Hepatocyte (in vitro differentiated cells): ENCODE results near the gene PTCD2. TPM values are rescaled to one million over a fixed set of nuclear protein-coding genes. Genes with fewer than 3 reads are reported as not detected.

Experiments used
- DNase-seq: peaks from one replicate; pipeline ENCODE4 v3.0.0-alpha.2; 2016; ENCODE audit warnings: low spot score
- H2AFZ ChIP-seq: fragments of 200-600 bp; sonication (generic); 2 replicates; pipeline ENCODE4 v1.6.0; 2016; ENCODE audit warnings: antibody characterized with exemption, mild to moderate bottlenecking
- H3K27ac ChIP-seq: fragments of 200-600 bp; sonication (generic); 2 replicates; pipeline ENCODE4 v1.5.1; 2016; ENCODE audit warnings: mild to moderate bottlenecking
- H3K27me3 ChIP-seq: fragments of 200-600 bp; sonication (generic); 2 replicates; pipeline ENCODE4 v1.6.1; 2016
- H3K36me3 ChIP-seq: fragments of 200-600 bp; sonication (generic); replicated peaks from 2 replicates; pipeline ENCODE4 v1.5.1; 2016; ENCODE audit warnings: low read depth; ENCODE audit not compliant: insufficient read depth
- H3K4me1 ChIP-seq: fragments of 200-600 bp; sonication (generic); 2 replicates; pipeline ENCODE4 v1.5.1; 2016; ENCODE audit warnings: mild to moderate bottlenecking, moderate library complexity; ENCODE audit not compliant: insufficient read depth
- H3K4me2 ChIP-seq: fragments of 200-600 bp; sonication (generic); 2 replicates; pipeline ENCODE4 v1.6.0; 2016
- H3K4me3 ChIP-seq: fragments of 200-600 bp; sonication (generic); 2 replicates; pipeline ENCODE4 v1.5.1; 2016; ENCODE audit warnings: mild to moderate bottlenecking
- H3K79me2 ChIP-seq: fragments of 200-600 bp; sonication (generic); 2 replicates; pipeline ENCODE4 v1.6.0; 2017; ENCODE audit warnings: mild to moderate bottlenecking
- H3K9me2 ChIP-seq: fragments of 200-600 bp; sonication (generic); replicated peaks from 2 replicates; pipeline ENCODE4 v1.6.0; 2017; ENCODE audit warnings: mild to moderate bottlenecking; ENCODE audit not compliant: insufficient read depth
- H3K9me3 ChIP-seq: fragments of 200-600 bp; sonication (generic); 2 replicates; pipeline ENCODE4 v1.5.1; 2016; ENCODE audit warnings: low read depth, mild to moderate bottlenecking
- H4K20me1 ChIP-seq: fragments of 200-600 bp; sonication (generic); 2 replicates; pipeline ENCODE4 v1.6.0; 2016; ENCODE audit warnings: mild to moderate bottlenecking; ENCODE audit not compliant: insufficient read depth, poor library complexity, severe bottlenecking
- CTCF ChIP-seq: fragments of 200-600 bp; sonication (generic); IDR thresholded peaks from 2 replicates; pipeline ENCODE4 v1.5.1; 2016; ENCODE audit warnings: antibody characterized with exemption, mild to moderate bottlenecking; ENCODE audit not compliant: poor library complexity
- EZH2 ChIP-seq: fragments of 200-600 bp; sonication (generic); IDR thresholded peaks from 2 replicates; pipeline ENCODE4 v1.6.1; 2016; ENCODE audit warnings: antibody characterized with exemption, mild to moderate bottlenecking, borderline replicate concordance
- EZH2phosphoT487 ChIP-seq: fragments of 200-600 bp; sonication (generic); IDR thresholded peaks from one replicate; pipeline ENCODE4 v1.6.1; 2018; ENCODE audit warnings: antibody characterized with exemption, mild to moderate bottlenecking, low read depth, moderate library complexity; ENCODE audit not compliant: unreplicated experiment, severe bottlenecking
- WGBS: methylation state at CpG from one replicate; pipeline ENCODE4 v1.1.6; 2016; ENCODE audit warnings: low lambda C conversion rate; ENCODE audit errors: missing lambda C conversion rate; 5-methylcytosine and 5-hydroxymethylcytosine counted together
- polyA plus RNA-seq: library from polyadenylated mRNA; unstranded; fragments of >200 nt; fragmentation: Nextera tagmentation; extraction: Ambion mirVana; gene quantifications from 2 replicates; pipeline ENCODE4 v1.2.1, GENCODE V29; 2016
- total RNA-seq: library from RNA; depleted of rRNA; stranded (reverse); fragments of >200 nt; gene quantifications from 2 replicates; pipeline ENCODE4 v1.2.3, GENCODE V29; 2014

The PTCD2 gene
- total and polyA plus RNA-seq, 2 experiments from 2014 or later, result 5.8 to 10.5 TPM

GRCh38 chr5:72390836-72391235, 70.7 kb downstream of the PTCD2 start:
- TF ChIP-seq EZH2 (no peak), CTCF (no peak), EZH2phosphoT487 (no peak)
- no peak overlapping the region for H3K27ac ChIP-seq

GRCh38 chr5:72392326-72392733, 72.2 kb downstream of the PTCD2 start:
- Histone ChIP-seq H3K9me3 (no peaks in the 10 kb centered on the region), H3K27ac (no peak overlapping the region), H3K4me1 (no peaks in the 10 kb centered on the region), H3K4me3 (no peak overlapping the region), H3K4me2 (no peak overlapping the region), H3K79me2 (no peaks in the 10 kb centered on the region), H4K20me1 (no peaks in the 10 kb centered on the region), H3K27me3 (no peaks in the 10 kb centered on the region), H3K9me2 (no peaks in the 10 kb centered on the region), H2AFZ (no peak overlapping the region), H3K36me3 (no peaks in the 10 kb centered on the region)
- no peak for DNase-seq
- 46% methylated on average over 1 of the region's 1 CpG for WGBS
- TF ChIP-seq EZH2phosphoT487, result no peak
- TF ChIP-seq CTCF, result no peak
- no peak for TF ChIP-seq EZH2

More at GRCh38 chr5:72390836-72391235, 70.7 kb downstream of the PTCD2 start:
- H3K9me2 ChIP-seq, result no peaks in the 10 kb centered on the region
- no peaks in the 10 kb centered on the region for H3K79me2 ChIP-seq
- H3K4me1 ChIP-seq, result no peaks in the 10 kb centered on the region
- H3K4me2 ChIP-seq, result no peak overlapping the region
- DNase-seq, result no peak
- no peaks in the 10 kb centered on the region for H3K36me3 ChIP-seq
- no peaks in the 10 kb centered on the region for H4K20me1 ChIP-seq
- H2AFZ ChIP-seq, result no peak overlapping the region
- no peak overlapping the region for H3K4me3 ChIP-seq
- no peaks in the 10 kb centered on the region for H3K27me3 ChIP-seq
- H3K9me3 ChIP-seq, result no peaks in the 10 kb centered on the region

- Histone ChIP-seq H3K4me2 (no peak overlapping the region), H3K9me2 (no peaks in the 10 kb centered on the region), H3K4me3 (no peak overlapping the region), H2AFZ (no peak overlapping the region), H3K4me1 (no peaks in the 10 kb centered on the region), H3K79me2 (no peaks in the 10 kb centered on the region), H3K9me3 (no peaks in the 10 kb centered on the region), H3K27me3 (no peaks in the 10 kb centered on the region), H3K36me3 (no peaks in the 10 kb centered on the region), H4K20me1 (no peaks in the 10 kb centered on the region), H3K27ac (no peak overlapping the region)
- TF ChIP-seq EZH2 (no peak), CTCF (no peak), EZH2phosphoT487 (no peak)
- no peak for DNase-seq
Measured at GRCh38 chr5:72393052-72393451, 72.9 kb downstream of the PTCD2 start.

- H3K4me2 ChIP-seq, result no peak overlapping the region
- no peak overlapping the region for H3K4me3 ChIP-seq
- no peaks in the 10 kb centered on the region for H3K4me1 ChIP-seq
- TF ChIP-seq EZH2, result no peak
- TF ChIP-seq CTCF, result peak; percentile 41
- H3K27ac ChIP-seq, result no peak overlapping the region
- H3K27me3 ChIP-seq, result no peaks in the 10 kb centered on the region
- H3K9me3 ChIP-seq, result no peaks in the 10 kb centered on the region
- H2AFZ ChIP-seq, result no peak overlapping the region
- WGBS, result 27% methylated on average over 2 of the region's 2 CpGs
- H4K20me1 ChIP-seq, result no peaks in the 10 kb centered on the region
- no peaks in the 10 kb centered on the region for H3K79me2 ChIP-seq
- no peaks in the 10 kb centered on the region for H3K9me2 ChIP-seq
- H3K36me3 ChIP-seq, result no peaks in the 10 kb centered on the region
- peak; percentile 26 for DNase-seq
Measured at GRCh38 chr5:72394688-72395087, 74.5 kb downstream of the PTCD2 start.
